Measurements from ENCODE around the gene MAGI2.

GRCh38 chr7:78017591-78018100 is 1435.8 kb downstream of the MAGI2 start:
- TF ChIP-seq CTCF (IDR thresholded peaks at IDR 0.05) (no peak), POLR2A (IDR thresholded peaks at IDR 0.05) (no peak), EP300 (IDR thresholded peaks at IDR 0.05) (no peak)

Data from ovary (tissue), 3 donors.